ENCODE results near the gene ALAS1. TPM values are rescaled to one million over a fixed set of nuclear protein-coding genes. Genes with fewer than 3 reads are reported as not detected.
A peak's percentile ranks its signal among the peaks of the same experiment; 100 is the strongest.
"Not testable (repeated sequence)": the region's sequence is repeated elsewhere in the genome, so short reads cannot be mapped to it uniquely, and the experiment has no call there.

The ALAS1 gene
- total RNA-seq, 1 experiment from 2014 or later: 89.4 TPM

DNA sequence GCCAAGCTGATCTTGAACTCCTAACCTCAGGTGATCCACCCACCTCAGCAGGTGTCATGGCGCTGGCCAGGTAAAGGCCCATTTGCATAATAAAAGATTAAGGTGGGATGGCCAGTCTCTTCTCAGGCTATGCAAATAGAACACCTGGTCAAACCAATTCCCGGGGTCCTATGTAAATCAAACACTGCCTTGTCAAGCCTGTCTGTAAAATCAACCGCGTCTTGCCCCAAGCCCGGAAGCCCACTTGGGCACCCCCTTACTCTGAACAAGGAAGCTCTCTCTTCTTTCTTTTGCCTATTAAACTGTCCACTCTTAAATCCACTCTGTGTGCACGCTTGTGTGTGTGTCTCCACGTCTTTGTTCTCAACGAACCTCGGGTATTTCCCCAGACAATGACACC is 30.7 kb upstream of the ALAS1 start:
- POLR2A ChIA-PET: no interaction called here
- ATAC-seq (no peak), DNase-seq (ENCODE audit: low read depth, low spot score) (no peak)
- Histone ChIP-seq H3K4me3 (ENCODE audit: low read depth in 2 of 2, low read length in 2 of 2) (no peak overlapping the region), H3K27ac (ENCODE audit: low read length) (no peak overlapping the region), H3K36me3 (ENCODE audit: control insufficient read depth, insufficient read depth, low read length) (no peaks in the 10 kb centered on the region), H3K9me3 (ENCODE audit: control insufficient read depth, insufficient read depth, low read depth, low read length) (no peaks in the 10 kb centered on the region), H3K4me1 (ENCODE audit: control insufficient read depth, insufficient read depth, low read length) (peaks cover 8% of the 10 kb centered on the region), H3K27me3 (ENCODE audit: control insufficient read depth, insufficient read depth, low read length) (no peaks in the 10 kb centered on the region)
- in situ Hi-C loops (cut with HindIII; ENCODE audit: low pct_unique_long_range_greater_than_20kb, low sequenced_read_pairs): loop anchor here (10.0 kb wide), 1 partner anchor 122 kb away; no protein-coding TSS in a partner anchor
- CTCF ChIA-PET: interaction anchor here (0.6 kb wide), 1 partner anchor 12 kb away, joined by 4 read pairs; no protein-coding TSS in a partner anchor
- intact Hi-C loops (cut with micrococcal nuclease; ENCODE audit: unreplicated experiment): no loop called here
- no TSS peak for BruUV-seq (replicated peaks)
- no peak for TF ChIP-seq POLR2AphosphoS5 (IDR thresholded peaks at IDR 0.05; ENCODE audit: low read depth, low read length)
- TF ChIP-seq, protein P1, sequence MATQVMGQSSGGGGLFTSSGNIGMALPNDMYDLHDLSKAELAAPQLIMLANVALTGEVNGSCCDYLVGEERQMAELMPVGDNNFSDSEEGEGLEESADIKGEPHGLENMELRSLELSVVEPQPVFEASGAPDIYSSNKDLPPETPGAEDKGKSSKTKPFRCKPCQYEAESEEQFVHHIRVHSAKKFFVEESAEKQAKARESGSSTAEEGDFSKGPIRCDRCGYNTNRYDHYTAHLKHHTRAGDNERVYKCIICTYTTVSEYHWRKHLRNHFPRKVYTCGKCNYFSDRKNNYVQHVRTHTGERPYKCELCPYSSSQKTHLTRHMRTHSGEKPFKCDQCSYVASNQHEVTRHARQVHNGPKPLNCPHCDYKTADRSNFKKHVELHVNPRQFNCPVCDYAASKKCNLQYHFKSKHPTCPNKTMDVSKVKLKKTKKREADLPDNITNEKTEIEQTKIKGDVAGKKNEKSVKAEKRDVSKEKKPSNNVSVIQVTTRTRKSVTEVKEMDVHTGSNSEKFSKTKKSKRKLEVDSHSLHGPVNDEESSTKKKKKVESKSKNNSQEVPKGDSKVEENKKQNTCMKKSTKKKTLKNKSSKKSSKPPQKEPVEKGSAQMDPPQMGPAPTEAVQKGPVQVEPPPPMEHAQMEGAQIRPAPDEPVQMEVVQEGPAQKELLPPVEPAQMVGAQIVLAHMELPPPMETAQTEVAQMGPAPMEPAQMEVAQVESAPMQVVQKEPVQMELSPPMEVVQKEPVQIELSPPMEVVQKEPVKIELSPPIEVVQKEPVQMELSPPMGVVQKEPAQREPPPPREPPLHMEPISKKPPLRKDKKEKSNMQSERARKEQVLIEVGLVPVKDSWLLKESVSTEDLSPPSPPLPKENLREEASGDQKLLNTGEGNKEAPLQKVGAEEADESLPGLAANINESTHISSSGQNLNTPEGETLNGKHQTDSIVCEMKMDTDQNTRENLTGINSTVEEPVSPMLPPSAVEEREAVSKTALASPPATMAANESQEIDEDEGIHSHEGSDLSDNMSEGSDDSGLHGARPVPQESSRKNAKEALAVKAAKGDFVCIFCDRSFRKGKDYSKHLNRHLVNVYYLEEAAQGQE (IDR thresholded peaks at IDR 0.05; ENCODE audit: insufficient read depth in 1 of 2, low read depth in 2 of 2, low read length in 1 of 2): no peak
- TF ChIP-seq TCF7L2 (IDR thresholded peaks at IDR 0.05; ENCODE audit: low read depth, low read length): no peak
- TF ChIP-seq SIN3A (IDR thresholded peaks at IDR 0.05; ENCODE audit: borderline replicate concordance, insufficient read depth, low read depth, low read length): no peak
- TF ChIP-seq, protein P2, sequence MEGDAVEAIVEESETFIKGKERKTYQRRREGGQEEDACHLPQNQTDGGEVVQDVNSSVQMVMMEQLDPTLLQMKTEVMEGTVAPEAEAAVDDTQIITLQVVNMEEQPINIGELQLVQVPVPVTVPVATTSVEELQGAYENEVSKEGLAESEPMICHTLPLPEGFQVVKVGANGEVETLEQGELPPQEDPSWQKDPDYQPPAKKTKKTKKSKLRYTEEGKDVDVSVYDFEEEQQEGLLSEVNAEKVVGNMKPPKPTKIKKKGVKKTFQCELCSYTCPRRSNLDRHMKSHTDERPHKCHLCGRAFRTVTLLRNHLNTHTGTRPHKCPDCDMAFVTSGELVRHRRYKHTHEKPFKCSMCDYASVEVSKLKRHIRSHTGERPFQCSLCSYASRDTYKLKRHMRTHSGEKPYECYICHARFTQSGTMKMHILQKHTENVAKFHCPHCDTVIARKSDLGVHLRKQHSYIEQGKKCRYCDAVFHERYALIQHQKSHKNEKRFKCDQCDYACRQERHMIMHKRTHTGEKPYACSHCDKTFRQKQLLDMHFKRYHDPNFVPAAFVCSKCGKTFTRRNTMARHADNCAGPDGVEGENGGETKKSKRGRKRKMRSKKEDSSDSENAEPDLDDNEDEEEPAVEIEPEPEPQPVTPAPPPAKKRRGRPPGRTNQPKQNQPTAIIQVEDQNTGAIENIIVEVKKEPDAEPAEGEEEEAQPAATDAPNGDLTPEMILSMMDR (IDR thresholded peaks at IDR 0.05): no peak

DNA sequence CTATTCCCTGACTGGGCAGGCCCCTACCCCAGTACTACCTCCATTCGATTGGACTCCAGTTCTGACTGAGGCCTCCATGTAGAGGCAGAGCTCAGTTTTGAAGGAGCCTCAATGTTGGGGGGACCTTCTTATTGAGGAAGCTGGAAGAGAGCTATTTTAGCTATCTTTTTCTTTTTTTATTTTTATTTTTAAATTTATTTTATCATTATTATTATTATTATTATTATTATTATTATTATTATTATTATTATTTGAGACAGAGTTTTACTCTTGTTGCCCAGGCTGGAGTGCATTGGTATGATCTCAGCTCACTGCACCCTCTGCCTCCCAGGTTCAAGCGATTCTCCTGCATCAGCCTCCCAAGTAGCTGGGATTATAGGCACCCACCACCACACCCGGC is 27.7 kb upstream of the ALAS1 start:
- DNase-seq (ENCODE audit: low read depth, low spot score); ATAC-seq; CTCF ChIA-PET; in situ Hi-C loops (cut with HindIII; ENCODE audit: low pct_unique_long_range_greater_than_20kb, low sequenced_read_pairs); H3K4me3 ChIP-seq (ENCODE audit: low read depth in 2 of 2, low read length in 2 of 2); H3K27ac ChIP-seq (ENCODE audit: low read length); BruUV-seq (replicated peaks); H3K36me3 ChIP-seq (ENCODE audit: control insufficient read depth, insufficient read depth, low read length); POLR2A ChIA-PET; intact Hi-C loops (cut with micrococcal nuclease; ENCODE audit: unreplicated experiment); H3K27me3 ChIP-seq (ENCODE audit: control insufficient read depth, insufficient read depth, low read length); H3K4me1 ChIP-seq (ENCODE audit: control insufficient read depth, insufficient read depth, low read length); H3K9me3 ChIP-seq (ENCODE audit: control insufficient read depth, insufficient read depth, low read depth, low read length): not testable (repeated sequence)

DNA sequence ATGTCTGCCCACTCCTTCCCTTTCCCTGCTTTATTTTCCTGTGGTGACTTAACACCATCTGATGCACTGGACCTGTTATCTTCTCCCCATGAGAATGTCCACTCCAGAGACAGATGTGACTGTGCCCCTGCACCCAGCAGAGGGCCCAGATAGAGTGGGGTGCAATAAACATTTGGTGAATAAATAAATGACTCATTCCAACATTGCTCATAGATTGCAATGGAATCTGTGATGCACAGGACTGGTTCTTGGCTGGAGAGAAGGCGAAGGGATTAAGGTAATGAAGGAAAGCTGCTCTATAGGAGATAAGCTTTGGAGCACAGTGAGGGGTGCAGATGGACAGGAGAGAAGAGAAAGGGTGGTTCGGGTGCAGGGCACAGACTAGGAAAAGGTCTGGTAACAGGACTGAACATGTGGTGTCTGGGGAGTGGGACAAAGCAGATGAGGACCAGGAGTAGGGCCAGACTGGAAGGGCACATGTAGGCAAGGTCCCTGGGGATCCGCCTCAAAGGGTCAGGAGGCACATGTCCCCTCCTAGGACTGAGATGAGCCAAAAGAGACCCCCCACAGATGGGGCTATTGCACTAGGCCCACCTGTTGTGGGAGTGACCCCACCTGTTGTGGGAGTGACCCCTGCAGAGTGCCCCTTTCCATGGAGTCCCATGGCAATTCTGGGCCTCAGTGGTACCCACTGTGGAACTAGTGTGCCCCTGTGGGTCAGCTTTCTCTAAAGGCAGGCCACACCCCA is 26.3 kb upstream of the ALAS1 start:
- no peak overlapping the region for H3K4me3 ChIP-seq (ENCODE audit: low read depth in 2 of 2, low read length in 2 of 2)
- TF ChIP-seq, protein P2 (IDR thresholded peaks at IDR 0.05): no peak
- TF ChIP-seq, protein P1 (IDR thresholded peaks at IDR 0.05; ENCODE audit: insufficient read depth in 1 of 2, low read depth in 2 of 2, low read length in 1 of 2): no peak
- no TSS peak for BruUV-seq (replicated peaks)
- ATAC-seq (peak; percentile 86), DNase-seq (ENCODE audit: low read depth, low spot score) (peak; percentile 50)
- ChIA-PET CTCF (no interaction called here), POLR2A (no interaction called here)
- intact Hi-C loops (cut with micrococcal nuclease; ENCODE audit: unreplicated experiment) (no loop called here), in situ Hi-C loops (cut with HindIII; ENCODE audit: low pct_unique_long_range_greater_than_20kb, low sequenced_read_pairs) (no loop called here)
- peak overlapping the region; percentile 3; the same call in 1 of the 2 replicates for H3K27ac ChIP-seq (ENCODE audit: low read length)
- peaks cover 8% of the 10 kb centered on the region for H3K4me1 ChIP-seq (ENCODE audit: control insufficient read depth, insufficient read depth, low read length)
- H3K27me3 ChIP-seq (ENCODE audit: control insufficient read depth, insufficient read depth, low read length): no peaks in the 10 kb centered on the region
- no peaks in the 10 kb centered on the region for H3K9me3 ChIP-seq (ENCODE audit: control insufficient read depth, insufficient read depth, low read depth, low read length)
- H3K36me3 ChIP-seq (ENCODE audit: control insufficient read depth, insufficient read depth, low read length): no peaks in the 10 kb centered on the region
